HG02610 (cell line): ENCODE measurements around the gene PLPPR1.

Experiments used
- ATAC-seq: cut with Tn5 transposase; IDR thresholded peaks from one replicate; pipeline ENCODE4 v1.9.1; 2021; ENCODE audit warnings: mild to moderate bottlenecking, moderate library complexity; ENCODE audit not compliant: unreplicated experiment

PLPPR1 gene

DNA sequence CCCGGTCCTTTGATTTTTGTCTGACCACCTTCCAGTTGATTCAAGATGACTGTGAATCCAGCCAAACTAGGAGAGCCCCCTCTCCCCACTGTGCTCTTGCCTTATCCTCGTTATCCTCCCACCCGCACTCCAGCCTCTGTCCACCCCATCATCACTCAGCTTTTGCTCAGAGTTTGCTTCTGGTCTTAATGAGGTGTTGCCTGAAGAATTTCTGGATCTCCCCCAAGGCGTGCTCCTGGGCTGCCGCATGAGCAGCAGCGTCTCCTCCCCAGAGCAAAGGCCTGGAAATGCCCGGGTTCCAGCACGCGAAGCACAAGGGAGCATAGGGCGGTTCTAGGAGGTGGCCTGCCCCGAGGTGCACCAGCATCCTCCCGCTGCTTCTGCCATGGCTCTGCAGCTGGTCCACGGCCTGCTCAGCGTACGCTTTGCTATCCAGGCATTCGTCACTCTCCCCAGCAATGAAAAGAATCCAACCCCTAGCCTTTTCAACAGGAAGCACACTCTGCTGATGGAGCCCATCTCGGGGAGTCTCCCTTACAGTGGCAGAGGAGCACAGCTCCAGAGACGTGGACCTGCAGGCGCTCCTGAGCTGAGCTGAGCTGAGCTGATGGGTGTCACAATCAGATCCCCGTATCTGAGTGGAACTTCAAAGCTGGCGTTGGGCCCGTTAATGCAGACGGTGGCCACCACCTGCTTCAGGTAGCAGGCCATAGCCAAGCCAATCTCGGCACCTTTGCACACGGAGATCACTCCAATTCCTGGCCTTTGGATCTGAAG is 305.6 kb downstream of the PLPPR1 start:
- no peak for ATAC-seq

DNA sequence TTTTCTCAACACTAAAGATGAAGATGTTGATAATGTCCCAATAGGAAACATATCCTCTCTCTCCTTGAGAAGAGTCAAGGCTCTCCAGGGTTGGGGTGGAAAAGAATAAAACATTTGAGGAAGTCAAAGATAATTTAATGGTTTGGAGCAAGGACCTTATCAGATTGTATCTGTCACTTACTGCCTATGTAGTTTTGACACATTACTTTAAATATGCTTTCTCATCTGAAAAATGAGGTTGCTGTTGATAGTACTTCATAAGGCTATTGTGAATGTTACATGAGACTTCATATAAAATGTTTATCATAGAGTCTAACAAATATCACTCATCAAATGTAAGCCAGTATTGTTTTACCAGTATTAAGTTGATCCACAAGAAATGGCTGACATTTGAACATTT is 307.6 kb downstream of the PLPPR1 start:
- no peak for ATAC-seq

DNA sequence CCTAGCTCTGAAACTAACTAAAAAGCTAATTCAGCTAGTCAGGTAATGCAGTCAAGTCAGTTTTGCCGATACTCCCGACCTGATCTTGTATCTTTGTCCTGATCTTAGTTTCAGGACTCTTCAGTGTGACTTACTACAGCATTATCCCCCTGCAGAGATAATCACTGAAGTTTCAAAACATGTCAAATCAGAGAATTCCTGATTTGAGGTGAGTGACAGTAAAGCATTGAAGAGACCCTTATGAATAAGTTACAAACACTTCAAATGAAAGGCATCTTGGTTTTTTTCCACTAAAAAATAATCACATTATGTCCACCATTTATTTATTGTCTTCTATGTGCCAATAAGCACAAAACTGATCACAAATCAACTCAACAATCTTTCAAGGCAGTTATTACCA is 308.7 kb downstream of the PLPPR1 start:
- no peak for ATAC-seq

DNA sequence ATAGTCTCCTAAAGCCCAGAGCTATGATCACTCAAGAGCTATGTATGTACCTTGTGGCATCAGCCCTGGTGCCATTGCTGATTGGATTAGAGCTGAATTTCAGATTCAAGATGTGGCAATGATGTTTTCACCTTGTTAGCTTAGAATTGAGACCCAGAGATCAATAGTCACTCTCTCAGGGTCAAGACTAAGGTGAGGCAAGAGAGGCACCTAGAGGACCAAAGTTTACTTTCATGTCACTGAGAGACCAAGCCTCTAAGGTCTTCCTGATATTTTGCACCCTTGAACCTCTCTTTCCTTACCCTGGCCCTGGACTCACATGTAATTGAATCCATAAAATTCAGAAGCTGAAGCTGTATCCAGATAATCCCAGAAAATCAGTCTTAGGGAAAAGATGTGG is 313.4 kb downstream of the PLPPR1 start:
- ATAC-seq, result no peak

DNA sequence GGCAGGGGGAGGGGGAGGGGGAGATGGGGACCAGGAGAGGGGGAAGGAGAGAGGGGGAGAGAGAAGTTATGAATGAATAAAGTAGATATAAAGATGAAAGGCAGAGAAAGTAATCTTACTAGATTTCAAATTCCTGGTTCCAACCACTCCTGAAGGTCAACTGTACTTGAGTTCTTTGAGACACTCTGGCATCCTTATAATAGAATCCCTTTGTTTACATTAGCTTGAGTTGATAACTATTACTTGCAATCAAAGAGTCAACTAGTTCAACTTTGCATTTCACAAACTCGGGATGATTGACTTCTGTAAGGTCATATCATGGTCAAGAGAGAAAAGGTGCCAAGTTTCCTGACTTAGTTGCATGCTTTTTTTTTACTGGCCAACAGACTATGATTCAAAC is 314.1 kb downstream of the PLPPR1 start:
- no peak for ATAC-seq

DNA sequence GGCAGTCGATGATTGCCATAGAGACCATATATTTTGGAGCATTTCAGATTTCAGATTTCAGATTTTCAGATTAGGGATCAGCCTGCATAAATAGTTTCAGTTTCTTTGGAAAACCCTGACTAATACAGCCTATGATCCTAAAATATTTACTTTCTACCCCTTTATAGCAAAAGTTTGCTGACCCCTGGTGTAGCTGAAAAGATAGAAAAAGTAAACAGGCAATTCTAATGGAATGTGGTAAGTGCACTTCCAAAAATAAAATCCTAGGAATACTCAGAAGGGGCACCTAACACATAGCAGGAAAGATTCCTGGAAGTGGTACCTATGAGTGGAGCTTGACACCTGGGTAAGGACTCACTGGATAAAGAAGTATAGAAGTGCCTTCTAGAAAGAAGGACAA is 321.8 kb downstream of the PLPPR1 start:
- ATAC-seq, result no peak

DNA sequence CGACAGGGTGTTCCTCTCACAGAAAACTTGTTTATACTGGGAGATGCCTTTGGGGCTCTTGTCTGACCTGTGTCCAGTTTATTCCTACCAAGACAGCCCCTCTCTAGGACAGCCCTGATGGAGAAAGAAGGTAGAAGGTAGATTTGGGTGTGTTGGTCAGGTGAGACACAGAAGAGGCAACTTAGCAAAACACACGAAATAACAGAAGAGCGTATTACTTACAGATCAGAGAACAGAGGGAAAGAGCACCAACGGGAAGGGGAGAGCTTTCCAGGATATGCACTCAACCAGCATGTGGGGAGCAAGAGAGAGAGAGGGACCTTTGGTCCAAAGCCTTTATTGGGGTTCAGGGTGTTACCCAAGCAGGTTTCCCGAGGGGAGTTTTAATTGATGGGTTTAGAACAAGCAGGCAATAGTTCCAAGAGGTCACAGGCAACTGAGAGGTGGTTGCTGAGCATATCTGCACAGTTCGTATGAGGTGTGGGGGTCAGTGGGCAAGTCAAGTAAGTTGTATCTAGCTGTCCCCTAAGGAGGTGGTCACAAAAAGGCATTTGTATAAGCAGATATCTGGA is 324.5 kb downstream of the PLPPR1 start:
- ATAC-seq, result no peak

DNA sequence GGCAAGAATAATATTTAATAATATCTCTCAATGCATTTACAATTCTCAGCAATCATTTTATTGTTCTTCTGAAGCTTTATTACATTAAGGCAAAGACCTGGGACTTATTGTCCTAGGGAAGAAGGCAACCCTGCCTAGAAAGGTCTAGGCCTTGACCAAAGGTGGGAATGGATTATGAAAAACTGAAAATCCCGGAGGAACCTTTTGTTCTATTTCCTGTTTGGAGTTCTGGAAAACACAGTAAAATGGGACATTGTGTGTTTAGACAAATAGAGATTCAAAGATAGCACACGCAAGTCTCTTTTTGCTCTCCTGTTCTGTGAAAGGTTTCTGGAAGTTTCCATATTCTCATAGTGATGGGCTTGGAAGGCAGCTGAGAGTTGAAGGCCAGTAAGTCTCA is 325.2 kb downstream of the PLPPR1 start:
- no peak for ATAC-seq

DNA sequence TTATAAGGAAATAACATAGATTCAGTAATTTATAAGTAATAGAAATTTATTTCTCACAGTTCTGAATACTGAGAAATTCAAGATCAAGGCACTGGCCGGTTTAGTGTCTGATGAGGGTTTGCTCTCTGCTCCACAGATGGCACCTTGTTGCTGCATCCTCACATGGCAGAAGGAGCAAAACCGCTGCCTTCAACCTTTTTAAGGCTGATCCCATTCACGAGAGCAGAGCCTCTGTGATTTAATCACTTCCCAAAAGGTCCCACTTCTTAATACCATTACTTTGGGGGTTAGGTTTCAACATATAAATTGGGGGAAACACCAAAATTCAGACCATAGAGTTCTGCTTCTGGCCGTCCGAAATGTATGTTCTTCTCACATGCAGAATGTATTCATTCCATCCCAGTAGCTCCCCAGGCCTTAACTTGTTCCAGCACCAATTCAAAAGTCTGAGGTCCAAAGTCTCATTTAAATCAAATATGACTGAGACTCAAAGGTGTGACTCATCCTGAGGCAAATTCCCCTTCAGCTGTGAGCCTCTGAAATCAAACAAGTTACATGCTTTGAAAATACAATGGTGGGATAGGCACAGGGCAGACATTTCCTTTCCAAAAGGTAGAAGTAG is 325.7 kb downstream of the PLPPR1 start:
- no peak for ATAC-seq

DNA sequence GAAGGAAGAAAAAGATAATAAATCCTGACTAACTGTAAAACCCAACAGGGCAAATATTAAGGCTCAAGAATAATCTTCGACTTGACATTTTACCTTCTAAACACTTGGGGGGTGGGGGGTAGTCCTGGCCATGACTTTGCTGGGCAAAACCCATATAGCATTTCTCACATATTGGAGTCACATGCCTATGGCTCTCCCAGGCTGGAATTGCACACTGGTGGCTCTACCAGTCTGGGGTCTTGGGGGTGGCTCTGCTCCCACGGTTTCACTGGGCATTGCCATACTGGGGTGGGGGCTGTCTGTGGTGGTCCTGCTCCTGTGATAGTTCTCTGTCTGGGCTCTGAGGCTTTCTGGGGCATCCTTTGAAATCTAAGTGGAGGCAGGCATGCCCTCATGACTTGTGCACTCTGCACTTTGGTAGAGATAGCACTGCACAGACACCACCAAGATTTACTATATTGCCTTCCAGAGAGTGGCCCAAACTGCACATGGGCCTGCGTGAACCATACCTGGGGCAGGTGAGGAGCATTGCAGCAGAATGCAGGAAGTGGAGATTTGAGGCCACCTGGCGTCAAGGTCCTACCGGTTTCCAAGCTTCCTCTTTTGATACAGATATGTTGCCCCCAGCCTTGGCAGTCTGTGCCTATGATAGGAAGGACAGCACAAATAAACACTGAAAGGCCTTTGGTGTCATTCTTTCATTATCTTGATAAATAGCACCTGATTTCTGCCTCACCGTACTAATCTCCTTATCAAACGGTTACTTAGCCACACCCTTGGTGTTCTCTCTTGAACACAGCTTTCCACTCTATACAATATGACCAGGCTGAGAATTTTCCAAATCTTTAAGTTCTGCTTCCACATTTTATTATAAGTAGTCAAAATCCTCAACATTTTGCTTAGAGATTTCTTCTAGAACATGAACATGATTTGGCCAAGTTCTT is 326.5 kb downstream of the PLPPR1 start:
- no peak for ATAC-seq

DNA sequence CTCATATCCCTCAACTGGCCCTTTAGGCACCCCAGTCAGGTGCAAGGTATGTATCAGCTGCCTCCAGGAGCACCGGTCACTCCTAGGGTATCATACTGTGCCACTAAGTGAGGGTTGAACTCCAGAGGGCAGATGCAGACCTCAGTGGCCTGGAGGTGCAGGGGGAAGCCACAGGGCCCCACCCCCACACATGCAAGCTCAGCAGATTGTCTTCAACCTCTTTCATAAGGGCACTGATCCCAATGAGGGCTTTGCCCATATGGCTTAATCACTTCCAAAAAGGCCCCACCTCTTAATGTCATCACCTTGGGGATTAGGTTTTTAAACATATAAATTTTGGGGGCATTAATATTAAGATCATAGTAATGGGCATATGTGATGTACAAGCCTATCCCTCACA is 328.1 kb downstream of the PLPPR1 start:
- no peak for ATAC-seq

DNA sequence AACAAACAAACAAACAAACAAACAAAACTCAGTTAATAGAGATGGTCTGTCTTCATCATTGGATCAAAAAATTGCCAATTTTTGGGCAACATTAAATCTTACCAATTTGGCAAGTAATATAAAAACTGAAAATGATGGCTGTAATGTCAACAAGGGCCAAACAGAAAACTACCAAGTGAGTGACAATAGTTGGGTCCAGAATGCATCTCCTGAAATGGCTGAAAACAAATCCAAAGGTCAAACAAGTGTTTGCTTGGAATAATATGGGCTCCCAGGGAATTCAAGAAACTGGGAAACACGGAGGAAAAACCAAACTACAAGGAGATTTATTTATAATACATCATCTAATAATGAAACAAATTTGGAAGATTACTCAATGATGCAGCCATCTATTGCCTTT is 331.2 kb downstream of the PLPPR1 start:
- no peak for ATAC-seq

DNA sequence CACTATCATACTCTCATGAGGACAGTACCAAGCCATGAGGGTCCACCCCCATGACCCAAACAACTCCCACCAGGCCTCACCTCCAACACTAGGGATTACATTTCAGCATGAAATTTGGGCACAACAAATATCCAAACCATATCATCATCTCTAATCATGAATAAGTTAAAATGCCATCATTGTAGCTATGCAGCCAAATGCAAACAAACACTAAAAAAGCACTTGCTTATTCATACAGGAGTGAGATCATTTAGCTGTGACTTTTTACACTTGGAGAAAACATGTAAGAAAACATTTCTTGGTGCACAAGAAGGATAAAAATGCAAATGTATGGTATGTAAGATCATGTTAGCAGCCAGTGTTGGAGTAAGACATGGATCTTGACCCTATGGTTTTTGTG is 332.1 kb downstream of the PLPPR1 start:
- no peak for ATAC-seq

DNA sequence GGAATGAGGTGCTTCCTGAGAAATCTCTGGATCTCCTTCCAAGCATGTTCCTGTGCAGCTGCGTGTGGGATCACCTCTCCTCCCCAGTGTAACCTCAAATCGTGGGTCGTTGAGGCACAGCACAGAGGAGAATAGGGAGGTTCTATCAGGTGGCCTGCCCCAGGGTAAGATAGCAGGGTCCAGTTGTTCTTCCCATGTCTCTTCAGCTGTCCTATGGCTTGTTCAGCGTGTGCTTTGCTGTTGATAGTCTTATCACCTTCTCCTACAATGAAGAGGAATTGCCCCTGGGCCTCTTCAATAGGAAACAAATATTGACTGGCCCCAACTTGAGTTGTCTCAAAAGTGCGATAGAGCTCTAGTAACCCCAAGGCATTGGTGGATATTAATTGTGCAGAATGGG is 333.9 kb downstream of the PLPPR1 start:
- no peak for ATAC-seq

DNA sequence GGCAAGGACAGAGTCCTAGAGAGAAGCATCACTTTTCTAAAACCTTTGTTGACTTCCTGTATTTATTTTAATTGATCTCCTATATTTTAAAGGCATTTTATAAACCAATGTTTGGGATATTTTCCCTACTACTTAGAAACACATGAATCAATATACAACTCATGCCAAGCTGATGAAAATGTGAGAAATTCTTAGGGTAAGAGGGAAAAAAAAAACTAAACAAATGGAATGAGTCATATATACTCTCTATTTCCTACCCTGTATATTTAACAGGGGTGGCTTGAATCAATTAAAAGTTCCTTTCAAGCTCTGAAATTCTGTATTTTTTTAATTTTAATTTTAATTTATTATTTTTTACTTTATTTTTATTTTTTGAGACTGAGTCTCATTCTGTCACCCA is 336.7 kb downstream of the PLPPR1 start:
- ATAC-seq, result no peak

DNA sequence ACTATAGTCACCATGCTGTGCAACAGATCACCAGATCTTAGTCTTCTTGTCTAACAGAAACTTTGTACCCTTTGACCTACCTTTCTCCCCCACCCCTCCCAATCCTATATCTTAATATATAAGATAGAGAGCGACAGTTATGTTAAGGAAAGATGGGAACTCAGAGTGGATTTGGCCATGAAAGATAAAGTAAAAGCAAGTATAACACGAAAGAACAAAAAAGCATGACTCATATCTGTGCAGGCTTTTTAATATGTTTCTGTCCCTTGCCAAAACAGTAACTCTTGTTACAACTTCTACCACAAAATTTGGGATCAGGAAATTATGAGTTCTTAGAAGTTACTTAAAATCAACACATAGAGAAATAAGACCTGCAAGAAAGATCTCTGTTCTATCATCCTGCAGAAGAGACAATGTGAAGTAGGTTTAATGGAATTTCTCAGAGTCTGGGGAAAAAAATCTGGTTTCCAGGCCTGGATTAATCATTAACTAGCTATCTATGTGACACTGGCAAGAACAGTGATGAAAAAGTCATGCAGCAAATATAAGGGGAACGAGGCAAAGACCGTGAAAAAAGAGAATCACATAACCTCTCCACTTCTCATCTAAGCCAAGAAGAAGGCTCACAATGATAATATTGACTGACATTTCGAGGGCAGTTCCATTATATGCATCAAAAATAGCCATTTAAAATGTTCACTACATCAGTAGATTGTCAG is 337.7 kb downstream of the PLPPR1 start:
- no peak for ATAC-seq

DNA sequence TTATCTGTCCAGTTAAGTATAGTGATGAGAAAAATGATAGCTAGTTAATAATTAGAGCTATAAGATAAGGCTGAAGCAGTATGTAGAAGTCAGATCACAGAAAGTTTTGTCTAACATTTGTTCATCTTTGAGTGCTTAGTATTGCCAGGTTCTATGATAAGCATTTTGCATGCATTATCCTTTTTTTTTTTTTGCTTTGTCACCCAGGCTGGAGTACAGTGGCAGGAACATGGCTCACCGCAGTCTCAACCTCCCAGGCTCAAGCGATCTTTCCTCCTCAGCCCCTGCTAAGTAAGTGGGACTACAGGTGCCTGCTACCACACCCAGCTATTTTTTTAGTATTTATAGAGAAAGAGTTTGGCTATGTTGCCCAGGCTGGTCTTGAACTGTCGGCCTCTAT is 338.8 kb downstream of the PLPPR1 start:
- ATAC-seq, result no peak

DNA sequence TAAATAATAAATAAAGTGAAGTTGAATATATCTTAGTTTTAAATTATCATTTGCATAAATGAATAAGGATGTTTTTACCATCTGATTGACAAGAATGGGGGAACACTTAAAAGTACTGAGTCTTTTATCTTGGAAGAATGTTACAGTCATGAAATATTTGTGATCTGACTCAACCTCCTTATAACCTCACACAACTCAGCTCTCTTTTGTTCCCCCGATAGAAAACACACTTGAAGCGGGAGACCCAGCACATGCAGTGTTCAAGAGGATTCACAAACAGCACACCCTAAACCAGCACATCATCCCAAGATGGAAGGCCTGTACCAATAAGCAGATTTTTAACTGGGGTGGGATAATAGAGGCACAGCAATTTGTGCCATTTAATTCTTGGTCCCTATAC is 340.8 kb downstream of the PLPPR1 start:
- no peak for ATAC-seq

DNA sequence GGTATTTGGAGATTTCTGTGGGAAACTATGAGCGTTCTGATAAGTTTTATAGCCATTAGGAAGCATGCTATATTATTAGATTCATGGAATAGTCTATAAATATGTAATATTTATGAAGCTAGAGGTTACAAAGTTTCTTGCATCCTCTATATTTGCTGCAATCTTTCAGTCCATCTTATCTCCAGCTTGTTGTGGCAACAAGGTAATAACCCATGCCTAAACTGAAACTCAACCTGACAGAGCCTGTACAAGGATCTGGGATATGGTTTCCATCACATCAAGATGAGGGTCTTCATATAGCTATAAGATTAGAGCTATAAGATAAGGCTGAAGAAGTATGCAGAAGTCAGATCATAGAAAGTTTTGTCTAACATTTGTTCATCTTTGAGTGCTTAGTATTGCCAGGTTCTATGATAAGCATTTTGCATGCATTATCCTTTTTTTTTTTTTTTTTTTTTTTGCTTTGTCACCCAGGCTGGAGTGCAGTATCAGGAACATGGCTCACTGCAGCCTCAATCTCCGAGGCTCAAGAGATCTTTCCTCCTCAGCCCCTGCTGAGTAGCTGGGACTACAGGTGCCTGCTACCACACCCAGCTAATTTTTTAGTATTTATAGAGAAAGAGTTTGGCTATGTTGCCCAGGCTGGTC is 341.5 kb downstream of the PLPPR1 start:
- ATAC-seq, result no peak

DNA sequence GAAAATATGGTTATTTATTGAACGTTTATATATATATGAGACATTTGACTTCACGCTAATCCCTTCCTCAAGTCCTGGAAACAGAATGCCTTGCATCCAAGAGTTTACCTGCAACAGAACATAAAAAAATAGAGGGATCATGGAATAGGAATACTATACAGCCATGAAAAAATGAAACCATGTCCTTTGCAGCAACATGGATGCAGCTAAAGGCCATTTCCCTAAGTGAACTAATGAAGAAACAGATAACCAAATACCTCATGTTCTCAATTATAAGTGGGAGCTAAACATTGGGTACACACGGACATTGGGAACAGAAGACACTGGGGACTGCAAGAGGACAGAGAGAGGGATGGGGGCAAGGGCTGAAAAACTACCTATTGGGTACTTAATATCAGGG is 343.3 kb downstream of the PLPPR1 start:
- ATAC-seq, result no peak
